Mammary epithelial cell (primary cell): ENCODE results near the gene PIK3C2G.

Experiments used
- CTCF ChIP-seq, 2 donors: IDR thresholded peaks in 1 of 2; conservative IDR thresholded peaks in 1 of 2; 2 replicates each; pipeline ENCODE4 v1.5.1; 2011 to 2012; ENCODE audit warnings: inconsistent platforms in 2 of 2, low read length in 2 of 2, mild to moderate bottlenecking in 2 of 2, control low read depth in 1 of 2, low read depth in 1 of 2; ENCODE audit not compliant: insufficient read depth in 1 of 2; ENCODE audit errors: extremely low read depth in 1 of 2
- EZH2 ChIP-seq: IDR thresholded peaks from 2 replicates; pipeline ENCODE4 v1.6.1; 2012; ENCODE audit warnings: low read length, inconsistent platforms, borderline replicate concordance

GRCh38 chr12:18323159-18323558 lies 61.8 kb downstream of the PIK3C2G start:
- TF ChIP-seq CTCF (conservative IDR thresholded peaks at IDR 0.05 in 1 of 2, IDR thresholded peaks at IDR 0.05 in 1 of 2; ENCODE audit: extremely low read depth in 1 of 2, insufficient read depth in 1 of 2, low read depth in 1 of 2, low read length in 2 of 2), result no peak
- no peak for TF ChIP-seq EZH2
